ENCODE data around the gene EXOSC2. TPM values are rescaled to one million over a fixed set of nuclear protein-coding genes. Genes with fewer than 3 reads are reported as not detected.

EXOSC2 gene
- total RNA-seq, 4 donors from 2014 or later: 9.3 to 21.7 (median 12.0) TPM

GRCh38 chr9:130701059-130702022 lies 7.8 kb downstream of the EXOSC2 start:
- Histone ChIP-seq H3K36me3 (peaks cover 0 to 80% of the 10 kb centered on the region in 2 donors), H3K9me3 (no peaks in the 10 kb centered on the region), H3K27me3 (no peaks in the 10 kb centered on the region), H3K27ac (no peak overlapping the region), H3K4me1 (no peaks in the 10 kb centered on the region), H3K4me3 (no peak overlapping the region)
- DNase-seq: peak in 1 of 2 donors; percentile 45
- in situ Hi-C loops (cut with MboI; ENCODE audit: low sequenced_read_pairs in 4 of 4): loop anchor here in 2 of 4 donors (10.0 kb wide), 3 partner anchors 63 to 243 kb away; no protein-coding TSS in a partner anchor
- TF ChIP-seq CTCF (IDR thresholded peaks at IDR 0.05 in 4 of 5, conservative IDR thresholded peaks at IDR 0.05 in 1 of 5) (peak; percentile 61 to 92 (median 80)), POLR2A (IDR thresholded peaks at IDR 0.05) (no peak)
- ATAC-seq: peak; percentile 53 to 90
- intact Hi-C loops (cut with DNase I; ENCODE audit: low total_unique reads): loop anchor here (2.0 kb wide), 1 partner anchor 345 kb away; no protein-coding TSS in a partner anchor

DNA sequence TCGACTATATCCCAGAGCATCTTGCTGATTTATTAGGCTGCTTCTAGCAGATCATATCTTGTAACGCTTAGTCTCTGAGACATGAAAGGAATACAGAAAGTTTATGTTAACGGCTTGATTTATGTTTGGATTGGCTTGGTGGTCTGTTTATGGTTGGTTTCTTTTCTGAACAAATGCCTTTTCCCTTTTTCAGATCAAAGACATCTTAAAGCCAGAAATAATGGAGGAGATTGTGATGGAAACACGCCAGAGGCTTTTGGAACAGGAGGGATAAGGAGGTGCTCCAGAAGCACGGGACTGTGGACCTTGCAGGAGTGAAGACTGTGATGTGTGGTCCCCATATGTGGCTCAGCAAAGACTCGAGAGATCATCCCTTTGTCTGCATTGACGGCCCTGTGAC lies 9.9 kb downstream of the EXOSC2 start:
- DNase-seq (no peak), ATAC-seq (no peak)
- H3K36me3 ChIP-seq: peaks cover 0 to 60% of the 10 kb centered on the region in 2 donors
- in situ Hi-C loops (cut with MboI; ENCODE audit: low sequenced_read_pairs in 4 of 4) (loop anchor here in 2 of 4 donors (10.0 kb wide), 3 partner anchors 61 to 241 kb away; no protein-coding TSS in a partner anchor), intact Hi-C loops (cut with DNase I; ENCODE audit: low total_unique reads) (no loop called here)
- H3K4me1 ChIP-seq: no peaks in the 10 kb centered on the region
- TF ChIP-seq CTCF (IDR thresholded peaks at IDR 0.05 in 4 of 5, conservative IDR thresholded peaks at IDR 0.05 in 1 of 5): no peak
- TF ChIP-seq POLR2A (IDR thresholded peaks at IDR 0.05): no peak
- no peaks in the 10 kb centered on the region for H3K9me3 ChIP-seq
- no peaks in the 10 kb centered on the region for H3K27me3 ChIP-seq
- H3K4me3 ChIP-seq: no peak overlapping the region
- no peak overlapping the region for H3K27ac ChIP-seq

GRCh38 chr9:130707225-130707976 lies 13.8 kb downstream of the EXOSC2 start:
- in situ Hi-C loops (cut with MboI; ENCODE audit: low sequenced_read_pairs in 4 of 4) (loop anchor here (5.0 to 10.0 kb wide), 6 partner anchors 57 to 237 kb away; no protein-coding TSS in a partner anchor), intact Hi-C loops (cut with DNase I; ENCODE audit: low total_unique reads) (loop anchor here (1.0 to 2.0 kb wide), 2 partner anchors 159 to 234 kb away; no protein-coding TSS in a partner anchor)
- H3K27me3 ChIP-seq: no peaks in the 10 kb centered on the region
- no peaks in the 10 kb centered on the region for H3K9me3 ChIP-seq
- H3K27ac ChIP-seq: no peak overlapping the region
- H3K36me3 ChIP-seq: peaks cover 0 to 26% of the 10 kb centered on the region in 2 donors
- peaks cover 0 to 3% of the 10 kb centered on the region in 2 donors for H3K4me1 ChIP-seq
- DNase-seq (no peak), ATAC-seq (peak; percentile 24 to 25)
- H3K4me3 ChIP-seq: no peak overlapping the region
- TF ChIP-seq POLR2A (IDR thresholded peaks at IDR 0.05) (no peak), CTCF (IDR thresholded peaks at IDR 0.05 in 4 of 5, conservative IDR thresholded peaks at IDR 0.05 in 1 of 5) (peak; percentile 63 to 84 (median 69))

DNA sequence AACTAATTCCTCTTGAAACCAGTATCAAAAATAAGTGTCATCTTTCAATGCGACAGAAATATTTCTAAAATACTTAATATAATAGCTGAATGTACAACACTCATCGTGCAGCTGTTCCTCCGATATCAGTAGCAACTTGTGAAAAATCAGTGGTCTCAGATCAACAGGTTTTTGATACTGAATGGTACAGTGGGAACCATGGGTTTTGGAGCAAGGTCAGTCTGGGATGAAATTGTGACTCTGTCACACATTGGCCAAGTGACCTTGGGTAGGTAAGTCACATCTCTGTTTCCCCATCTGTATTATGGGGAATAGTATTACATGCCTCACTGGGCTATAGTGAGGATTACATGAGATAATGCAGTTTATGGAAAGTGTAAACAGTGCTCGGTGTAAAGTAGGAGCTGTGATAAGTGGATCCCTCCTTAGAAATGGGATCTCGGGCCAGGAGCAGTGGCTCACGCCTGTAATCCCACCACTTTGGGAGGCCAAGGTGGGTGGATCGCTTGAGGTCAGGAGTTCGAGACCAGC lies 17.3 kb downstream of the EXOSC2 start:
- Histone ChIP-seq H3K9me3 (no peaks in the 10 kb centered on the region), H3K36me3 (no peaks in the 10 kb centered on the region), H3K4me1 (peaks cover 19% of the 10 kb centered on the region in 2 donors), H3K4me3 (no peak overlapping the region), H3K27me3 (no peaks in the 10 kb centered on the region), H3K27ac (no peak overlapping the region)
- in situ Hi-C loops (cut with MboI; ENCODE audit: low sequenced_read_pairs in 4 of 4): no loop called here
- intact Hi-C loops (cut with DNase I; ENCODE audit: low total_unique reads): loop anchor here (5.0 to 10.0 kb wide), 2 partner anchors 56 to 124 kb away; partner anchors contain the start of gene ABL1
- TF ChIP-seq CTCF (IDR thresholded peaks at IDR 0.05 in 4 of 5, conservative IDR thresholded peaks at IDR 0.05 in 1 of 5) (no peak), POLR2A (IDR thresholded peaks at IDR 0.05) (no peak)
- DNase-seq (no peak), ATAC-seq (no peak)

Measured in gastrocnemius medialis (tissue), 4 donors.